GM18861 (cell line): ENCODE results near the gene TBC1D17.

Experiments
- ATAC-seq: cut with Tn5 transposase; IDR thresholded peaks from one replicate; pipeline ENCODE4 v1.9.1; 2021; ENCODE audit not compliant: unreplicated experiment

The TBC1D17 gene

DNA sequence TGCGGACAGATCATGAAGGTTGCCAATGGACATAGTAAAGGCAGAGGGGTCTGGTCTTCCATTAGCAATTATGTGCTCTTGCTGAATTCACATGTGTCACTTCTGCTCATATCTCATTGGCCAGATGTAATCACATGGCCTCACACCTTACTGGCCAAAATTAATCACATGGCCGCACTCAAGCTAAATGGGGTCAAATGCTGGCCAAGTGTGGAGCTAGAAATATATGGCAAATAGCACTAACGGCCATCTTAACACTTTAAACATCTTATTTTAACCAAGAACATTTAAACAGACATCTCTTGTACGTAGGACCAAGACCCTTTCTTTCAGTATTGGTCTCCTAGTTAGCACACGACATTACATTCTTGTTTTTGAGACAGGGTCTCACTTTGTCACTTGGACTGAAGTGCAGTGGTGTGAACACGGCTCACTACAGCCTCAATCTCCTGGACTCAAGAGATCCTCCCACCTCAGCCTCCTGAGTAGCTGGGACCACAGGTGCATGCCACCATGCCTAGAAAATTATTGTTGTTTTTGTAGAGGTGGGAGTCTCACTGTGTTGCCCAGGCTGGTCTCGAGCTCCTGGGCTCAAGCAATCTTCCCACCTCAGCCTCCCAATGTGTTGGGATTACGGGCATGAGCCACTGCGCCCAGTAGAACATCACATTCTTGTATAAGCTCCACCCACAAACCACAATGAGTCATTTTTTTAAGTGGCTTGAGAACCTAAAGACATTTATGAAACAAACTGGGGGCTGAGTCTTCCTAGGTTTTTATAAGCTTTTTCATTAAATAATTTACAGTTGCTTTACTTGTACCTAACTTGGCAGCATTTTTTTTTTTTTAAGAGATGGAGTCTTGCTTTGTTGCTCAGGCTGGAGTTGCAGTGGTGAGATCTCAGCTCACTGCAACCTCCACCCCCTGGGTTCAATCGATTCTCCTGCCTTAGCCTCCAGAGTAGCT lies 29.5 kb upstream of the TBC1D17 start:
- ATAC-seq, result no peak

DNA sequence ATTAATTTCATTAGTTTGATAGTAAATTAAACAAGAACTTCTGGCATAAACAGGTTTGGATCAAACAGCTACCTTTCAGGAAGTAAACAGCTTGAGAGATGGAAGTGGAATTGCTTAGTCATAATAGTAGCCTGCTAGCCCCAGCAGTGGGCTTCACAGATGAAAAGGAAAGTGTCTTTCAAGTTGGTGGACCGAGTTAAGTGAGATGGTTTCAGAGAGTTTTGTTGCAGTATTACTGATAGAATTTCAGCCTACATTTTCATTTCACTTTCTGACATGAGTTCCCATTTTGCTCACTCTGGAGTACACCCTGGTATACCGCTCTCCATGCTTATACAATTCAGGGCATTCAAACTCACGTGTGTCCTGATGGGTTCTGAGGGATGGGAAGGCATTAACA lies 28.6 kb upstream of the TBC1D17 start:
- ATAC-seq, result no peak

DNA sequence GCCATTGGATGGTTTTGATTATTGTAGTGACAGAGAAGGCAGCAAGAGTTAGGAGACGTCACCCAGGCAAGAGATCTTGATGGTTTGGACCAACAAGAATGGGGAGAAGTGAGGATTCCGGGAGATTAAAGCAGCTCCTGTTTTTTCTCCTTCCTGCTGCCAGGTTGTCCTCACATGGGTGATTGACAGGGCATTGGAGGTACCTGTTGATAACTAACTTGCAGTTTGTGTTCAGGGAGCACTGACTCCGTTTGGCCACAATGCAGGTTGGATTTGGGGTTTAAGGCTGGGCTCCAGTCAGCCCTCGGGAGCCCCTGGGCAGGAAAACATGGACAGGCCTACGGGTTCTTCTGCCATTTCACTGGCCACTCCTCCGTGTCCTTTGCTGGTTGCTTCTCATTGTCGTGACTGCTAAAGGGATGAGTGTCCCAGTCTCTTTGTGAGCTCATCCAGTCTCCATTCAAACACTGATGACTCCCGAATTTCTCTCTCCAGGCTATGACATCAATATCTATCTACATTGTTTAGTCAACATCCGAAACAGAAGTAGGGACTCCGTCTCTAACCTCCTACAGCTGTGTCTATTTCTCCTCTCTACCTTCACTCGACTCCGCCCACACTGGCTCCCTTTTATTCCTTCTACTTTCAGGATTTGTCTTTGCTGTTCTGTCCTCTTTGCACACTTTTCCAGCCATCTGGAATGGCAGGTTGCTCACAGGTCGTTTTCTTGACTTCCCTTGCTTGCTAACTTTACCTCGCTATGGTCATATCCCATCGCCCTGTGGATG lies 27.9 kb upstream of the TBC1D17 start:
- no peak for ATAC-seq

DNA sequence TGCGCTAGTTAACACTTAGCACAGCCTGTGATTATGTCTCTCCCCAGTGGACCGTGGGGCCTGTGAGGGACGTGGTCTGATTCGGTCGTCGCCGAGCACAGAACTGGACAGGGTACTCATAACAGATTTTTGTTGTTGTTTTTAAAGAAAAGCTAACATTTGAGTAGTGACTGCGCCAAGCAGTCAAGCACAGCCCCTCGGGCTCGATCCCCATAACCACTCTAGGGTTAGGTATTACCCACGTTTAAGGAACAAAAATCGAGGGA lies 27.3 kb upstream of the TBC1D17 start:
- ATAC-seq, result peak; percentile 18

DNA sequence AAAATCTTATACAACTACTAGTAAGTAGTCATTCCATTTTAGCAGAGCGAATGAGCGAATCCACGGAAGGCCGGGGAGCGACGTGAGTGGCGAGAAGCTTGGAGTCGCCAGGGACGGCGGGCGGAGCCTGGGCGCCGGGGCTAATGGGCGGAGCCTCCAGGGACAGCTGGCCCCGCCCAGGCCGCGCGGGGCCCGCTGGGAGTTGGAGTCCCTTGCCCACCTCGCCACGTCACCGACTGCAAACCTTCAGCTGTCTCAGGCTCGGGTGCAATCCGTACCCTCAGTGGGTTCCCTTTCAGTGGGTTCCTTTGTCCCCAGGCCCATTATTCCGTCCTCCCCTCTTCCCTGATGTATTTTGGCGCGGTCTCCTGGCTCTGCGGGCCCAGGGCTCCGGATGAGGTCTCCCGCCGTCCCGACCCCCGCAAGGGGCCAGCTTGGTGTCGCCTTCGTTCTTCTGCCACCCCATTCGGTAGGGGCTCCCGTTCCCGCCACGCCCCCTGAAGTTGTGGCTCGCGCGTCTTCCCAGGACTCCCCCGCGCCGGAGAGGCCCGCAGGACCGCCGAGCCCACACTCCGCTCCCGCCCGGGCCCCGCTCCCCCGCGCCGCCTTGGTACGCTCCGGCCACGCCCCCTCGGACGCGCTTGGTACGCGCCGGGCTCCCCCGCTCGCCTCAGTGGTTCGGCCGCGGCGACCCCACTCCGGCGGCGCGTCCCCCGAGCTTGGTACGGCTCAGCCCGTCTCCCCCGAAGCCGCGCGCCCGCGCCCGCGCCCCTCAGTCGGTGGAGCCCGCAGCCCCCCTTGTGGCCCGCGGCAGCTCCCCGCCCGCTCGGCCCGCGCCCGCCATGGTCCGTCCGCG lies 26.8 kb upstream of the TBC1D17 start, which contains the start of gene PTOV1:
Gene PTOV1, plus strand, starts transcription at position 673 of the 856 bp plus-strand sequence.
- peak; percentile 62 for ATAC-seq

DNA sequence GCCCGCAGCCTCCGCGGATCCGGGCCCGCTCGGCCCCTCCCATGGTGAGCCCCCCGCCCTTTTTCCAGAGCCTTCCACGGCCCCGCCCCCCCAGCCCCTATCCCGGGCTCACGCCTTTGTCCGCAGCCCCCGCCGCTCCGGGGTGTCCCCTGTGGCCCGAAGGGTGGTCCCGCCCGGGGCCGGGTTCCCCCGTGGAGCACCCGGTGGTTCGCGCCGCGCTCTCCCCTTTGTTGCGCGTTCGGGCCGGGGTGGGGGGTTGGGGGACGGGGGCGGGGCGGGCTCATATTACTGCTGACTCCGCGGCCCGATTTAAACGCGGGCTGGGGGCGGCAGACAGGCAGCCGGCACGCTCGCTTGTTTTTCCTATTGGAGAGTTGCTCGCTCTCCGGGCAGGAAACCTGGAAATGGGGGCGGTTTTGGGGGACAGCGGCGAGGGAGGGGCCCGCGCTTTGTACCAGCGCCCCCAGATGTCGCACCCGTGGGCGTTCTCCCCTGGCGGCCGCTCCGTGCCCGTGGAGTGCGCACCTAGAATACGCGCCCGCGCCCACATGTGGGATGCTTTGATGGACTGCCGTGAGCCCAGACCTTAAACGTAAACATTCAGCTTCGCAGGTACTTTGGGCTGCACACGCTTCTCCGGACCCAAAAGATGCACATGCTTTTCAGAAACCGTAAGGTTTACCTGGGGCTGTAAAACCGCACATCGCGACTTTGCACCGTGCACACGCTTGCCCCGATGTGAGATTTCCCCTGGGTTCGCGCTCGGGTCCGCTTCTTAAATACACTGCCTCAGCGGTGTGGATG lies 25.8 kb upstream of the TBC1D17 start:
- ATAC-seq, result peak; percentile 1

DNA sequence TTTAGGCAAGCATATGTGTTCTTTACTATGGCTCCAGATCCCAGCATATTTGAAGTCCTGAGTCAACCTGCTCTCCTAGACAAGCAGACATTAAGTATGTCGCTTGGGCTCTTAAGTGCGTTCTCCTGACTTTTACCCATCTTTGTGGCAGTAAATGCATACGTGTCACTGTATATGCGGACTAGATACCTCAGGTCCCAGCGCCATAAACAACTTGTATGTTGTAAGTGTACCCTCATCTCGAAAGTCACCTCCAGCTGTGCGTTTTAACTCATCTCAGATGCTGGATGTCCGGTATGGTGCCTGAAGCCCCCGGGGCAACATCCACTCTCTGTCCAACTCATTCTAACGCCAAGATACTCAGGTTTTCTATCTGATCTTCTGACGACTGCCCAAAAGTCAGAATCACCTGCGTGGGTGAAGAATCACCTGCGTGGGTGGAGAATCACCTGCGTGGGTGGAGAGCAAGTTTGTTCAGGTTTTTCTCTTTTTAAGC lies 24.8 kb upstream of the TBC1D17 start:
- ATAC-seq, result no peak

DNA sequence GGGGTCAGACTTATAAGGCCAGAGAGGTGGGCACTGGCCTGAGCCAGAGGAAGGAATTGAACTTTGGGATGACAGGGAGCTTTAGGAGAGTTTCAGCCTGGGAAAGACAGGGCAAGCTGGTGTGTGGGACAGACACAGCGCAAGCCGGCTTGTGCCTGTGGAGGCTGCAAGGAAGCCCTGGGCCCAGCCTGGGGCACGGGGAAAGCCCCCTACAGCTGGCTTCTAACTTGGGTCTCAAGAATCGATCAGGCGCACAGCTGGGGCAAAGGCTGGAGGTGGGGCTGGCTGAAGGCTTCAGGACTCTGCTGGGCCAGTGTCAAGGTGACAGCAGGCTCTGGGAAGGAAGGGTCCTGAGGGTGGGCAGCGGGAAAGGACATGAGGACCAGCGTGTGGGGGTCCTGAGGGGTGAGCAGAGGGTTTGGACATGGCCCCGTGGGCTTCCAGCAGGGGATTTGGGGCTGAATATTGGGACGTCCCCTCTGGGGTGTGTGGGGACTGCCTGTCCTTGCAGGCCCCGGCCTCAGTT lies 23.6 kb upstream of the TBC1D17 start:
- no peak for ATAC-seq

DNA sequence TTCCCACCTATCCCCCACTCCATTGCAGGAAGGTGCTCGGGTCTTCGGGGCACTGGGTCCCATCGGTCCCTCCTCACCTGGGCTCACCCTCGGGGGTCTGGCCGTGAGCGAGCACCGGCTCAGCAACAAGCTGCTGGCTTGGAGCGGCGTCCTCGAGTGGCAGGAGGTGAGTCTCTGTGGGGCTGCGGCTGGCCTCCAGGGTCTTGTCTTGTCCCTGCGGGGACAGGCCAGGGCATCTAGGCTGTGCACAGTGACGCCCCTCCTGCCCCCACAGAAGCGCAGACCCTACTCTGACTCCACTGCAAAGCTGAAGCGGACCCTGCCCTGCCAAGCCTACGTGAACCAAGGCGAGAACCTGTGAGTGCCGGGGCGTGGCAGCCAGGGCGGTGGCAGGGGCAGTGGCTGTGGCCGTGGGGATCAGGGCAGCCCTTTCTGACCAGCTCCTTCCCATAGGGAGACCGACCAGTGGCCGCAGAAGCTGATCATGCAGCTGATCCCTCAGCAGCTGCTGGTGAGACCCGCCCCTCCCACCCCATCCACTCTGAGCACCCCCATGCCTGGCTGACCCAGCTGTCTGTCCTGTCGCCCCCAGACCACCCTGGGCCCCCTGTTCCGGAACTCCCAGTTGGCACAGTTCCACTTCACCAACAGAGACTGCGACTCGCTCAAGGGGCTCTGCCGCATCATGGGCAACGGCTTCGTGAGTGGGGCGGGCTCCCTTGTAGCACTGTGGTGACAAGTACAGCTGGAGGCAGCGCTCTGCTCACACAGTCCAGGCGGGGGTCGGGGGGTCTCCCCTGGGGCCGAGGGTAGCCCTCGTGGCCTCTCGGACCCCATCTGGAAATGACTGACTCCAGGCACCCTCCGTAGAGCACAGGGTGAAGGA lies 22.9 kb upstream of the TBC1D17 start:
- ATAC-seq, result no peak

DNA sequence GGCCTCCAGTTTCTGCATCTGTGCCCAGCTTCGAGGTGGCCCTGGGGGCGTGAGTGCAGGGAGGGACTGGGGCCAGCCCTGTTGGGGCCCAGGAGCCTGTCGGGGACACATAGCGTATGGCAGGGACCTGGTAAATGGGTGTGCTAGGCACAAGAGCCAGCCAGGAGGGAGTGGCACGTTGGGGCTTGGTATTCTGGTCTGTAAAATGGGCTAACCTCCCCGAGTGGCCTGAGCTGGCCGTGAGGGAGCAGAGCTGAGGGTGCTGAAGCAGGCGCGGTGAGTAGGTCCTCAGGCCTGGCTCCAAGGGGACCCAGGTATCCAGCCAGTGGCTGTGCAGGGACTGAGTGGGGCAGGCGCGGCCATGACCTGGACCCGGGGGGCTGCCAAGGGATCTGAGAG lies 22.2 kb upstream of the TBC1D17 start:
- ATAC-seq, result no peak

DNA sequence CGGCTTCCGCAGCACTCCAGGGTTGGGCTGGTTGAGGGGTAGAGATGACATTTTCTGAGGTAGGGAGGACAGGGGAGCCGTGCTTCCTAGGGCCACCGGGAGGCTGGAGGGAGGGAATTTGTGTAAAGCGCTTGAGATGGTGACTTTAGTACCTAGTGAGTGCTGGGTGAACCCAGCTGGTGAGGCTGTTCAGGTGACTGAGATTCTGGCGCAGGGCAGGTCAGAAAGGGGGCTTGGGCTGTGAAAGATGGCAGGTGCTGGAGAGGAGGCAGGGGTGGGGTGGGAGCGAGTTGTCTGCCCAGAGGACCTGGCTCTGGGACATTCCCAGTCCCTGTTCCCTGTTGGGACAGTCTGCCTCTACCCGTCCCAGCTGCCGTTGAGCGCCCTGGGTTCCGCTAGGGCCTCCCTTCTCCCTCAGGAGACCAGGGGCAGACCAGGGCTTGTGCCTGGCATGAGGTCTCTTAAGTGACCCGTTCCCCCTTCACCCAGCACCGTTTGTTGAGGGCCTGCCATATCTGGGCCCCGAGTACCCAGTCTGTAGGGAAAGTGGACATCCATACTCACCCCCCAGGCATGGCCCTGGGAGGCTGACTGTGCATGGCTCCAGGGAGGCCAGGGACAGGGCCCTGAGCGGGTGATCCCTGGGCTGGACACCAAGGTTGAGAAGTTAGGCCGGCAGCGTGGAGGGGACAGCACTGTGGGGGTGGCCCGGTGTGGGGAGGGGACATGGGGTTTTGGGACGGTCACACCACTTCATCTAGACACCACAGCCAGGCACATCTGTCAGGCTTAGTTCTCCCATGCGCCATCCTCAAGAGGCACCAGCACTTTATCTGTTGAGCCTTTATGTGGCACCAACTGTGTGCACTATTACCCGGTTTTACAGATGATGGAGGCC lies 21.6 kb upstream of the TBC1D17 start:
- ATAC-seq, result no peak

DNA sequence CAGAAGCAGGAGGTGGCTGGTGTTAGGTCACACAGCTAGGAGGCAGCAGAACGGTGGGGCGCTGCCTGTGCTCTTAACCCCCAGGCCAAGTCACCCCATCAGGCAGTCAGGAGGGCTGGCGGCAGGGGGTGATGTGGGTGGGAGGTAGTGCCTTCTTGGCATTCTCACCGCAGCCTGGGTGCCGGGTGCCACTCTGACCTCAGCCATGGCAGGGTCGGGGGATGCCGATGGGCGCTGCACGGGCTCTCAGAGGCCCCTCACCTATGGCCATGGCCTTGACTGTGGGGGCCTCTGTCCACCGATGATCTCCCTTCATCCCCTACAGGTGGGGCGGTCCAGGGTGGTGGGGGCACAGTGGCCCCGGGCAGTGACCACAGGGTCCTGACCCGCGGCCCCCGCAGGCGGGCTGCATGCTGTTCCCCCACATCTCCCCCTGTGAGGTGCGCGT lies 20.9 kb upstream of the TBC1D17 start:
- ATAC-seq, result no peak

DNA sequence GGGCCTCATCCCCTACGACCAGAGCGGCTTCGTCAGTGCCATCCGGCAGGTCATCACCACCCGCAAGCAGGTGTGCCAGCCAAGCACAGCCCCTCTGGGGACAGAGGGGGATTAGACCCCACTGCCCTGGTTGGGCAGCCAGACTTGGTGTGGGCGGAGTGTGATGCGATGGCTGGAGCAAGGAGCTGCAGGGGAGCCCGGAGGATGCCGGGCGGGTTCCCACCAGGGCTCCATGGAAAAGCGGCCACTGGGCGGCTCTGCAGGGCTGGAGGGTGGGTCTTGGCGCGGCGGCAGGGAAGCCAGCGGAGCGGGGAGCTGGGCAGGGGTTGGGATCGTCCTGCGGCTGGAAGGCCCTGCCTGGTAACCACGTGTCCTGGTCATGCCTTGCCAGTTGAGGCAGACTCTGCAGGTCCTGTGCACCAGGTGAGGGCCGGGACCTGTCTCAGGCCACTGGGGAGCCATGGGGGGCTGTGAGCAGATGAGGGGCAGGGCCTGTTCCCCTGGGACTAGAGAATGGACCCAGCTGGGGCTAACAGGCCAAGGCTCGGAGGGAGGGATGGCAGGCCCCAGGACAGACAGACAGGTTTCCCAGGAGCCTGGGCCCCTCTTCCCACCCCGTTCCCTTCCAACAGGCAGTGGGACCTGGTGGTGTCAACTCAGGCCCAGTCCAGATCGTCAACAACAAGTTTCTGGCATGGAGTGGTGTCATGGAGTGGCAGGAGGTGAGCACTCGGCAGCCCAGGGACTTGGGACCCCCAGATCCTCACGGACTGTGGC lies 20.3 kb upstream of the TBC1D17 start:
- ATAC-seq, result no peak

DNA sequence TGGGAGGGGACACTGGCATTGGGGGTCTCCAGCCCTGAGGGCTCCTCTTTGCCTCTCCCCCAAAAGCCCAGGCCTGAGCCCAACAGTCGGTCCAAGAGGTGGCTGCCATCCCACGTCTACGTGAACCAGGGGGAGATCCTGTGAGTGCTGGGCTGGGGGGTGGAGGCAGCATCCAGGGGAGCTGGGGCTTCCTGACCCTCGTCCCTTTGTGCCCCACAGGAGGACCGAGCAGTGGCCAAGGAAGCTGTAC lies 19.7 kb upstream of the TBC1D17 start:
- no peak for ATAC-seq

DNA sequence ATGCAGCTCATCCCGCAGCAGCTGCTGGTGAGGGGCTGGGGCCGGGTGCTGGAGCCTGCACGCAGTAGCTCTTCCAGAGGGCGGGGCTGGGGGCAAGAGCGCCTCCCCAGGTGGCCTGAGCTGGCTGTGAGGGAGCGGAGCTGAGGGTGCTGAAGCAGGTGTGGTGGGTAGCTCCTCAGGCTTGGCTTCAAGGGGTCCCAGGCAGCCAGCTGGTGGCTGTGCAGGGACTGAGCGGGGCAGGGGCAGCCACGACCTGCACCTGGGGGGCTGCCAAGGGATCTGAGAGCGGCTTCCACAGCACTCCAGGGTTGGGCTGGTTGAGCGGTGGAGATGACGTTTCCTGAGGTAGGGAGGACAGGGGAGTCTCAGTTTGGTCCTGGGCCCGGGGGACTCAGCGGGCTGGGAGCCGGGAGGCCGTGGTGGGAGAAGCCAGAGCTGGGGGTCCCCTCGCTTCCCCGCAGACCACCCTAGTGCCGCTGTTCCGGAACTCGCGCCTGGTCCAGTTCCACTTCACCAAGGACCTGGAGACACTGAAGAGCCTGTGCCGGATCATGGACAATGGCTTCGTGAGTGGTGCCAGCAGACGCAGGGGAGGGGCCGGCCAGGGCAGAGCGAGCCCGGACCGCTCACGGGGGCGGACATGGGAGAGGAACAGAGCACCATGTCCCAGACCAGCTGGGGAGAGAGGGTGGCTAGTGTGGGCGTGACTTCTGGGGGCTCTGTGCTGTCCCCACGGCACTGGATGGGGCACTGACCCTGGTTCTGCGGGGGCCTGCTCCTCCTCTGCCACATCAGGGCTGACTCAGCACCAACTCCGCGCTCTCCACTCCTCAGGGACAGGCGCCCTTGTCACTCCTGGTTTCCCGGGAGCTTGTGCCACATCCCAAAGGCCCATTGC lies 19.2 kb upstream of the TBC1D17 start:
- ATAC-seq, result no peak

DNA sequence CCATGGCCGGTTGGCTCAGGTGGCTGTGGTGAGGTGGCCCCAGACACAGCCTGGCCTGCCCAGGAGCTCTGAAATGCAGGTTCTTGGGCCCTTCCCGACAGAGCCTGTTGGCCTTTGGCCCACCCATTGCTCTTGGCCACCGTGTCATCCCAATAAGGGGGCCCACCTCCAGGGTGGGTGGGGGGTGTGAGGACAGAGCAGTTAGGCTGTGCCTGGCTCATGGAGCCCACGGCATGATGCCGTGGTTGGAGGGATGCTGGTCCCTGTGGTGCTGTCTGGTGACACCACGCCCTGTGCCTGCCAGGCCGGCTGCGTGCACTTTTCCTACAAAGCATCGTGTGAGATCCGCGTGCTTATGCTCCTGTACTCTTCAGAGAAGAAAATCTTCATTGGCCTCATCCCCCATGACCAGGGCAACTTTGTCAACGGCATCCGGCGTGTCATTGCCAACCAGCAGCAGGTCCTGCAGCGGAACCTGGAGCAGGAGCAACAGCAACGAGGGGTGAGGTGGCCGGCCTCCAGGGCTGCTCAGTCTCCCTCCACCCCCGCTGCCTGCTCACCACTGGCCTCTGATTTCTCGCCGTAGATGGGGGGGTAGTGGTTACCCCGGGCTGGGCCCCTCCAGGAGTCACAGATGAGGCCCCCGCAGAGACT lies 17.7 kb upstream of the TBC1D17 start:
- ATAC-seq, result no peak
